Lung (tissue), 12 donors: ENCODE results near the gene CHFR. TPM values are rescaled to one million over a fixed set of nuclear protein-coding genes. Genes with fewer than 3 reads are reported as not detected.

Source experiments
- ATAC-seq: fragments of 200-7000 bp; cut with Tn5 transposase; one replicate; pipeline ENCODE4 v1.9.1; 2020; ENCODE audit warnings: moderate number of reproducible peaks; ENCODE audit not compliant: insufficient read depth, low FRiP score
- DNase-seq, 3 donors: peaks; one replicate each; pipeline ENCODE4 v3.0.0-alpha.2; 2013 to 2017
- H3K27ac ChIP-seq, 2 donors: one replicate each; pipeline ENCODE4 v1.5.1; 2013; ENCODE audit warnings: mild to moderate bottlenecking in 2 of 2, moderate library complexity in 2 of 2, control low read depth in 1 of 2, inconsistent platforms in 1 of 2, low read depth in 1 of 2, low read length in 1 of 2
- H3K27me3 ChIP-seq, 3 donors: one replicate each; pipeline ENCODE4 v1.5.1; 2013; ENCODE audit warnings: low read length in 2 of 3; ENCODE audit not compliant: control insufficient read depth in 3 of 3, insufficient read depth in 3 of 3
- H3K36me3 ChIP-seq, 4 donors: one replicate each; pipeline ENCODE4 v1.5.1; 2013; ENCODE audit warnings: low read length in 4 of 4, mild to moderate bottlenecking in 1 of 4, moderate library complexity in 1 of 4; ENCODE audit not compliant: control insufficient read depth in 4 of 4, insufficient read depth in 4 of 4
- H3K4me1 ChIP-seq, 5 donors: one replicate each; pipeline ENCODE4 v1.5.1; 2013; ENCODE audit warnings: low read length in 5 of 5, mild to moderate bottlenecking in 2 of 5, moderate library complexity in 1 of 5; ENCODE audit not compliant: control insufficient read depth in 5 of 5, insufficient read depth in 5 of 5
- H3K4me3 ChIP-seq: one replicate; pipeline ENCODE4 v1.5.1; 2013; ENCODE audit warnings: mild to moderate bottlenecking, control low read depth, moderate library complexity
- H3K9ac ChIP-seq, 2 donors: one replicate each; pipeline ENCODE4 v1.5.1; 2013; ENCODE audit warnings: low read length in 2 of 2, control low read depth in 1 of 2; ENCODE audit not compliant: insufficient read depth in 1 of 2
- H3K9me3 ChIP-seq, 4 donors: one replicate each; pipeline ENCODE4 v1.5.1; 2013; ENCODE audit warnings: low read length in 3 of 4, mild to moderate bottlenecking in 1 of 4, moderate library complexity in 1 of 4; ENCODE audit not compliant: control insufficient read depth in 4 of 4, insufficient read depth in 3 of 4
- WGBS, 2 donors: extraction: QIAGEN DNeasy Blood & Tissue Kit; methylation state at CpG; one replicate each; pipeline ENCODE4 v1.1.7; 2013; 5-methylcytosine and 5-hydroxymethylcytosine counted together
- polyA plus RNA-seq, 2 donors: library from polyadenylated mRNA; stranded (reverse); fragments of 200-250 nt; gene quantifications; one replicate each; pipeline ENCODE4 v1.2.1, GENCODE V29; 2013
- total RNA-seq, 2 donors: library from RNA; depleted of rRNA in 1 of 2; stranded (reverse); fragments of >200 nt in 1 of 2; gene quantifications; one replicate each; pipeline ENCODE4 v1.2.1, GENCODE V29; 2014 to 2021
- TF ChIP-seq, protein P1 (sequence below): IDR thresholded peaks from 2 replicates; pipeline ENCODE4 v1.5.1; 2012; ENCODE audit warnings: mild to moderate bottlenecking; ENCODE audit errors: control extremely low read depth, extremely low read depth
- donor health status: control.
- donor health status: control.
- donor health status: Bipolar disorder and iron deficiency.
- donor health status: healthy.
- donor health status: DM: yes; HTN: yes; CAD: no.

The CHFR gene
- total and polyA plus RNA-seq, 4 donors: 35.1 to 59.9 (median 40.3) TPM

DNA sequence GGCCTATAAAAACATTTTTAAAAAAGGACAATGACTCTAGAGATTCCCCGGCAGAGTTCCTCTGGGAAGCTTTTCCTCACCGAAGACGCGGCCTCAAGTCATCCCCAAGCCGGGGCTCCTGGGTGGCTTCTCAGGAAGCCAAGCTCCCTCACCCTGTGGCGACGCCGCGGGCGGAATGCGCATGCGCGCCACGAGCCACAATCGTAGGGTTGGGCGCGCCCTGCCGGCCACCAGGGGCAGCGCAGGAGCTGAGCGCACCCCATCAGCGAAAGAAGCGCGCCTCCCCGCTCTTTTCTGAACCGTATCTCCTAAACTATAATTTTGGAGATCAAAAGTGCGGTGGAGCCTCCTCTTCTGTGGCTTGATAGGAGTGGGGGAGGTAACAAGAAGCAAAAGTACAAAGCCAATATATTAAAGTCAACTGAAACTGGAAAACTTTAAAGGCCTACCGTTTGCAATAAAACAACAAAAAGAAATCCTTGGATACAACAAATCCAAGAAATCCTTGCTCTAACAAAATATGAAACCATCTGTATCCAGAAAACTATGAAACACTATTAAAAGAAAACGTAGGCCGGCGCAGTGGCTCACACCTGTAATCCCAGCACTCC lies 17.4 kb upstream of the CHFR start:
- TF ChIP-seq, protein P1, sequence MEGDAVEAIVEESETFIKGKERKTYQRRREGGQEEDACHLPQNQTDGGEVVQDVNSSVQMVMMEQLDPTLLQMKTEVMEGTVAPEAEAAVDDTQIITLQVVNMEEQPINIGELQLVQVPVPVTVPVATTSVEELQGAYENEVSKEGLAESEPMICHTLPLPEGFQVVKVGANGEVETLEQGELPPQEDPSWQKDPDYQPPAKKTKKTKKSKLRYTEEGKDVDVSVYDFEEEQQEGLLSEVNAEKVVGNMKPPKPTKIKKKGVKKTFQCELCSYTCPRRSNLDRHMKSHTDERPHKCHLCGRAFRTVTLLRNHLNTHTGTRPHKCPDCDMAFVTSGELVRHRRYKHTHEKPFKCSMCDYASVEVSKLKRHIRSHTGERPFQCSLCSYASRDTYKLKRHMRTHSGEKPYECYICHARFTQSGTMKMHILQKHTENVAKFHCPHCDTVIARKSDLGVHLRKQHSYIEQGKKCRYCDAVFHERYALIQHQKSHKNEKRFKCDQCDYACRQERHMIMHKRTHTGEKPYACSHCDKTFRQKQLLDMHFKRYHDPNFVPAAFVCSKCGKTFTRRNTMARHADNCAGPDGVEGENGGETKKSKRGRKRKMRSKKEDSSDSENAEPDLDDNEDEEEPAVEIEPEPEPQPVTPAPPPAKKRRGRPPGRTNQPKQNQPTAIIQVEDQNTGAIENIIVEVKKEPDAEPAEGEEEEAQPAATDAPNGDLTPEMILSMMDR: peak; percentile 70
- Histone ChIP-seq H3K36me3 (no peaks in the 10 kb centered on the region), H3K27ac (no peak overlapping the region), H3K9ac (no peak overlapping the region), H3K4me3 (no peak overlapping the region), H3K4me1 (peaks cover 0 to 9% (median 0%) of the 10 kb centered on the region in 5 donors), H3K9me3 (peaks cover 0 to 11% (median 0%) of the 10 kb centered on the region in 4 donors), H3K27me3 (peaks cover 0 to 24% (median 16%) of the 10 kb centered on the region in 3 donors)
- WGBS, 2 donors: 7 to 11% methylated on average over 30 of the region's 30 CpGs
- no peak for ATAC-seq
- DNase-seq: peak; percentile 55 to 68 (median 61)

GRCh38 chr12:132899033-132899432 lies 11.6 kb upstream of the CHFR start:
- no peak for DNase-seq
- no peak for ATAC-seq
- TF ChIP-seq, protein P1: no peak
- peaks cover 0 to 2% (median 0%) of the 10 kb centered on the region in 4 donors for H3K9me3 ChIP-seq
- H3K36me3 ChIP-seq: no peaks in the 10 kb centered on the region
- no peak overlapping the region for H3K4me3 ChIP-seq
- H3K27me3 ChIP-seq: no peaks in the 10 kb centered on the region
- no peak overlapping the region for H3K27ac ChIP-seq
- WGBS, 2 donors: 79 to 90% methylated on average over 5 of the region's 5 CpGs
- no peak overlapping the region for H3K9ac ChIP-seq
- no peaks in the 10 kb centered on the region for H3K4me1 ChIP-seq

DNA sequence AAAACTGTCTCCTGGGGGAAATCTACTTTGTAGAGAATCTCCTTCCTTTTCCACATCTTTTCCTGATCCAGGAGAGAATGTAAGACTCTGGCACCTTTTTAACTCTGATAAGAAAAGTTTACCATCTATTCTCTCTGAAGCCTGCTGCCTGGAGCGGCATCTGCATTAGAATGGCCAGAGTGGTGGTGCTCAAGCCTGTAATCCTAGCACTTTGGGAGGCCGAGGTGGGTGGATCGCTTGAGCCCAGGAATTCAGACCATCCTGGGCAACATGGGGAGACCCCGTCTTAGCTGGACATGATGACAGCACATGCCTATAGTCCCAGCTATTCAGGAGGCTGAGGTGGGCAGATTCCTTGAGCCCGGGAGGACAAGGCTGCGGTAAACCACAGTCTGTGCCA lies 1.4 kb upstream of the CHFR start:
- H3K27ac ChIP-seq: no peak overlapping the region
- 79 to 81% methylated on average over 6 of the region's 6 CpGs for WGBS, 2 donors
- H3K9ac ChIP-seq: no peak overlapping the region
- H3K4me3 ChIP-seq: no peak overlapping the region
- DNase-seq: no peak
- peaks cover 0 to 3% (median 0%) of the 10 kb centered on the region in 4 donors for H3K9me3 ChIP-seq
- peaks cover 0 to 5% (median 3%) of the 10 kb centered on the region in 4 donors for H3K36me3 ChIP-seq
- H3K4me1 ChIP-seq: peaks cover 0 to 4% (median 0%) of the 10 kb centered on the region in 5 donors
- TF ChIP-seq, protein P1: no peak
- no peaks in the 10 kb centered on the region for H3K27me3 ChIP-seq
- ATAC-seq: no peak
